Muscle of back (tissue), 11 donors: ENCODE measurements around the gene SLC46A3. TPM values are rescaled to one million over a fixed set of nuclear protein-coding genes. Genes with fewer than 3 reads are reported as not detected.
A peak's percentile ranks its signal among the peaks of the same experiment; 100 is the strongest.
"Not testable (repeated sequence)": the region's sequence is repeated elsewhere in the genome, so short reads cannot be mapped to it uniquely, and the experiment has no call there.

Experiments used
- DNase-seq, 3 donors: peaks; one replicate each; pipeline versions ENCODE4 v3.0.0 to v3.0.0-alpha.2; 2013
- polyA plus RNA-seq, 10 donors: library from polyadenylated mRNA; unstranded; fragments of 120-200 nt; gene quantifications; one replicate each; pipeline ENCODE4 v1.2.1, GENCODE V29; 2013; ENCODE audit not compliant: insufficient read length in 10 of 10

SLC46A3 gene
- polyA plus RNA-seq, 10 donors: 0.79 to 1.9 (median 1.5) TPM

GRCh38 chr13:28683169-28683568 lies 35.6 kb downstream of the SLC46A3 start:
- DNase-seq: not testable (repeated sequence)

GRCh38 chr13:28680541-28680940 lies 38.2 kb downstream of the SLC46A3 start:
- no peak for DNase-seq

- DNase-seq: no peak
These were observed 39.1 kb downstream of the SLC46A3 start for GRCh38 chr13:28679628-28680027.

GRCh38 chr13:28678809-28679208 lies 40.0 kb downstream of the SLC46A3 start:
- no peak for DNase-seq

- DNase-seq: no peak
These were observed 47.5 kb downstream of the SLC46A3 start for GRCh38 chr13:28671126-28671792.

DNA sequence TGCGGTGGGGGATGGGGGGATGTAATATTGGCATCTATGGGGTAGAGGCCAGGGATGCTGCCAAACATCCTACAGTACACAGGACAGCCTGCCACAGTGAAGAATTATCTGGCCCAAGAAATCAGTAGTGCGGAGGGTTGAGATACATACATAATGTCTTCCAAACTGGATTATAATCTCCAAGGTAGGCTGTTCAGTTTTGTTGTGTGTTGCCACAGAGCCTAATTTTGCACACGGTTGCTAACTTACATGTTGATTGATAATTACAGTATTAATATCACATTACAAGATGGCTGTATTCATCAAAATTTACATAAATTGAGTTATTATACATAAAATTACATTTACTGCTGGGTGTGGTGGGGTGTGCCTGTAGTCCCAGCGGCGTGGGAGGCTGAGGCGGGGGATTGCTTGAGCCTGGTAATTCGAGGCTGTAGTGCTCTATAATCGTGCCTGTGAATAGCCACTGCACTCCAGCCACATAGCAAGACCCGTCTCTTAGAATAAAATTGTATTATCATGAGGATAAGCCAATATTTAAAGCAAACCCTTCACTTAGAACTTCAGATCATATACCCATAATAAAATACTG lies 51.8 kb downstream of the SLC46A3 start:
- no peak for DNase-seq

- DNase-seq: no peak
These were observed 59.2 kb downstream of the SLC46A3 start for GRCh38 chr13:28659621-28659970.

DNA sequence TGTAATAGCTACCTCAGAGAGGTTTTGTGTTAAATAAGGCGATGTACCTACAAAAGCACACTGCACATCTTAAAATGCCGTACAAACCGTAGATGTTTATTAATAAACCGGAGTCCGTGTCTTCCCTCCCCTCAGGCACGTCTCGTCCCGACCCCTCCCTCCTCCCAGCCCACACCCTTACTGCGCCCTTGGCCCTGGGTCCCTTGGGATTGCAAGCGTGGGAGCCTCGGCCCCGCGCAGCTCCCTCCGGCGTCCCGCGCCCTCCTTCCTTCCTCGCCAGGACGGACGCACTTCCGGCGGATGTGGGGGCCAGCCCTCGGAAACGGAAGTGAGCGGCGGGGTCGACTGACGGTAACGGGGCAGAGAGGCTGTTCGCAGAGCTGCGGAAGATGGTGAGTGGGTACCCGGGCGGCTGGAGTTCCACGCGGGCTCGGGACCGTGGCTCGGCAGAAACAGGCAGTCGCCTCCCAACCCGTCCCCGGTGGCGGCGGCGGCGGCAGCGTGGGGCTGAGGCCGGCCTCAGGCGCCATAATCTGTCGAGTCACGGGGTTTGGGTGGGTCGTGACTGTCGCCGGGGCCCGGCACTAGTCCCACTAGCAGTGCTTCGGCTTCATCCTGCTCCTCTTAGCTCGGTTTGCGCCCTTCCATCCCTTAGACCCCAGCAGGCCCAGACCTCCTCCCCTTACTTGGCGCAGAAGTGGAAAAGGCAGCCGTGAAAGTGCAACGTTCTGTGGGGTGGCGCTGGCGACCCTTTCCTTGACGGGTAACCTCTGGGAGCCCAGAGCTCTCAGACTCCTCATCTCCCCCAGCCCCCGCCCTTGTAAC lies 59.8 kb downstream of the SLC46A3 start, which contains the start of gene POMP:
Gene POMP, plus strand, starts transcription at position 335 of the 825 bp plus-strand sequence. Its CDS starts 55 bp downstream, at position 390.
- DNase-seq: peak; percentile 94 to 98 (median 96)

DNA sequence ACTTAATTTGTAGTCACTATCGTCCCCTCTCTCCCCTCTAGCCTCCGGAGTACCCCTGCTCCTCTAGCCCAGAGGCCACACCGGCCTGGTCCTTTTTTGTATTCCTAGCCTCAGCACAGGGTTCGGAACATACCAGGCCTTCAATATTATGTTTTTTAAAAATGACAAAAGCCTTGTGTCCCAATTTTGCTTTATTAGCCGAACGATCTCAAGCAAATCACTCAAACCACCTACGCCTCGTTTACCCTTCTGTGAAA lies 60.3 kb downstream of the SLC46A3 start:
- DNase-seq: no peak

GRCh38 chr13:28657784-28658538 lies 60.8 kb downstream of the SLC46A3 start:
- peak; percentile 9 to 66 (median 19) for DNase-seq

DNA sequence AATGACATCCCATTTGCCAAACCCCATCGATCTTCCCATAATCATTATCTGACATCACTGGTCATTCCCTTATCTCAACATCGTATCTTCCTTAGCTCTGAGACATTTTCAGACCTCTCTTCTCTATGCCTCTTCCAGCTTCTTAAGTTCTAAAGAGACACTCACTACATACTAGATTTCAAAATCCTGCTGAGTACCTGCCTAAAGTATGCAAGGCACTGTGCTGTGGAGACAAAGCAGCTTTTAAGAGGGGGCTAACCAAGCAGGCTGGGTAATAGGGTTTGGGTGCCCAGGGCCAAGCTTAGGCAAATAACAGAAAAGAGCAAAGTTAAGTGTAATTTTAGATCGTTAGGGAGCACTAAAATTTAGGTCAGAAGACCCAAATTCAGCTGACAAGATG lies 63.2 kb downstream of the SLC46A3 start:
- DNase-seq: peak in 1 of 3 donors; percentile 17

- DNase-seq: no peak
These were observed 64.5 kb downstream of the SLC46A3 start for GRCh38 chr13:28654276-28654675.

GRCh38 chr13:28653111-28653510 lies 65.7 kb downstream of the SLC46A3 start:
- no peak for DNase-seq

GRCh38 chr13:28651810-28652401 lies 66.9 kb downstream of the SLC46A3 start:
- no peak for DNase-seq

- DNase-seq: no peak
These were observed 68.5 kb downstream of the SLC46A3 start for GRCh38 chr13:28650284-28650683.

Other genes with a start within 250 kb of the SLC46A3 start
- 10 to 100 TPM; 12.6 to 21.4 (median 16.7) TPM for gene FLT1, start 223.8 kb downstream of the SLC46A3 start, polyA plus RNA-seq
- 10 to 100 TPM; 66.3 to 78.9 (median 71.3) TPM for gene POMP, start 59.8 kb downstream of the SLC46A3 start, polyA plus RNA-seq
- gene MTUS2, start 101.4 kb upstream of the SLC46A3 start, polyA plus RNA-seq: 10 to 100 TPM; 16.9 to 35.5 (median 25.8) TPM